SK-N-SH (cell line): Measurements from ENCODE around the gene DPP10. TPM values are rescaled to one million over a fixed set of nuclear protein-coding genes. Genes with fewer than 3 reads are reported as not detected.

Experiments
- CTCF ChIA-PET: fragments of 300-600, 350-600 bp; formaldehyde crosslinking; extraction: SDS; loops from one replicate; lab custom pipeline; 2021; lab: Yijun Ruan, JAX
- POLR2A ChIA-PET: fragments of 350-600 bp; sonication (Branson Sonifier 250); formaldehyde crosslinking; extraction: SDS; loops from one replicate; lab custom pipeline; 2020; ENCODE audit warnings: antibody characterized with exemption, inconsistent platforms; lab: Yijun Ruan, JAX
- DNase-seq: peaks from one replicate; pipeline ENCODE4 v3.0.0; 2012
- H2AFZ ChIP-seq: fragments of 200-600 bp; sonication (generic); 2 replicates; pipeline ENCODE4 v1.8.1; 2016; ENCODE audit warnings: antibody characterized with exemption, mild to moderate bottlenecking, low read depth
- H3F3A ChIP-seq: fragments of 200-600 bp; sonication (generic); replicated peaks from 2 replicates; pipeline ENCODE3; 2016; ENCODE audit warnings: antibody characterized with exemption, mild to moderate bottlenecking; ENCODE audit not compliant: insufficient read depth
- H3K27ac ChIP-seq, 2 experiments: fragments of 200-500 bp in 1 of 2; fragments of 200-600 bp in 1 of 2; sonication (Bioruptor generic) in 1 of 2; sonication (generic), shearing (Covaris generic) in 1 of 2; 2 replicates each; pipeline versions ENCODE4 v1.5.1 to v1.6.1; 2014 to 2016; ENCODE audit warnings: low read depth in 2 of 2, inconsistent platforms in 1 of 2, low read length in 1 of 2, mild to moderate bottlenecking in 1 of 2, mixed read lengths in 1 of 2
- H3K27me3 ChIP-seq: fragments of 200-600 bp; sonication (generic), shearing (Covaris generic); 2 replicates; pipeline ENCODE4 v1.6.1; 2016; ENCODE audit warnings: mixed run types; ENCODE audit not compliant: insufficient read depth
- H3K36me3 ChIP-seq, 2 experiments: fragments of 200-500 bp in 1 of 2; fragments of 200-600 bp in 1 of 2; sonication (Bioruptor generic) in 1 of 2; sonication (generic) in 1 of 2; replicated peaks in 1 of 2; 2 replicates each; pipeline versions ENCODE3 to v1.5.1; 2014 to 2016; ENCODE audit warnings: low read length in 1 of 2, mild to moderate bottlenecking in 1 of 2; ENCODE audit not compliant: insufficient read depth in 2 of 2, control insufficient read depth in 1 of 2
- H3K4me1 ChIP-seq, 2 experiments: fragments of 200-500 bp in 1 of 2; fragments of 200-600 bp in 1 of 2; sonication (Bioruptor generic) in 1 of 2; sonication (generic), shearing (Covaris generic) in 1 of 2; 2 replicates each; pipeline versions ENCODE4 v1.5.1 to v1.6.1; 2014 to 2016; ENCODE audit warnings: low read depth in 1 of 2, low read length in 1 of 2, mixed run types in 1 of 2; ENCODE audit not compliant: insufficient read depth in 2 of 2, control insufficient read depth in 1 of 2
- H3K4me2 ChIP-seq: fragments of 200-600 bp; sonication (generic), shearing (Covaris generic); 2 replicates; pipeline ENCODE4 v1.6.1; 2017; ENCODE audit warnings: mixed run types
- H3K4me3 ChIP-seq, 2 experiments: fragments of 200-500 bp in 1 of 2; fragments of 200-600 bp in 1 of 2; sonication (Bioruptor generic) in 1 of 2; sonication (generic), shearing (Covaris generic) in 1 of 2; 2 replicates each; pipeline versions ENCODE4 v1.5.1 to v1.8.1; 2014 to 2016; ENCODE audit warnings: low read depth in 2 of 2, inconsistent platforms in 1 of 2, low read length in 1 of 2, mild to moderate bottlenecking in 1 of 2, mixed read lengths in 1 of 2, moderate library complexity in 1 of 2
- H3K79me2 ChIP-seq: fragments of 200-600 bp; sonication (generic); 2 replicates; pipeline ENCODE4 v1.8.1; 2017; ENCODE audit warnings: mild to moderate bottlenecking; ENCODE audit not compliant: insufficient read depth
- H3K9ac ChIP-seq: fragments of 200-600 bp; sonication (generic); 2 replicates; pipeline ENCODE4 v1.6.1; 2017; ENCODE audit warnings: mixed run types
- H3K9me2 ChIP-seq: fragments of 200-600 bp; sonication (generic); 2 replicates; pipeline ENCODE4 v1.6.1; 2017; ENCODE audit warnings: mixed run types
- H3K9me3 ChIP-seq: fragments of 200-600 bp; sonication (generic); 2 replicates; pipeline ENCODE4 v1.6.1; 2017; ENCODE audit warnings: mixed run types, mild to moderate bottlenecking, moderate library complexity
- H4K20me1 ChIP-seq: fragments of 200-600 bp; sonication (generic); 2 replicates; pipeline ENCODE4 v1.6.1; 2017; ENCODE audit warnings: mild to moderate bottlenecking, mixed run types; ENCODE audit not compliant: insufficient read depth
- ELF1 ChIP-seq: IDR thresholded peaks from 2 replicates; pipeline ENCODE4 v1.4.0; 2012
- EP300 ChIP-seq, 2 experiments: IDR thresholded peaks; 2 replicates each; pipeline versions ENCODE4 v1.4.0 to v1.6.1; 2012; ENCODE audit warnings: borderline replicate concordance in 1 of 2, low read depth in 1 of 2, low read length in 1 of 2
- EZH2phosphoT487 ChIP-seq: fragments of 200-600 bp; sonication (generic); IDR thresholded peaks from 2 replicates; pipeline ENCODE4 v1.6.1; 2017; ENCODE audit warnings: low read depth, mixed run types, mild to moderate bottlenecking, antibody characterized with exemption, moderate library complexity, borderline replicate concordance
- FOXJ3 ChIP-seq: sonication (generic); formaldehyde crosslinking; IDR thresholded peaks from 2 replicates; pipeline ENCODE4 v1.5.1; 2020; ENCODE audit warnings: mild to moderate bottlenecking, missing genetic modification reagents
- GATA2 ChIP-seq: sonication (generic); formaldehyde crosslinking; IDR thresholded peaks from 2 replicates; pipeline ENCODE4 v1.5.0; 2020; ENCODE audit warnings: mild to moderate bottlenecking, missing genetic modification reagents
- JUND ChIP-seq: IDR thresholded peaks from 2 replicates; pipeline ENCODE4 v1.4.0; 2012
- MEF2A ChIP-seq: IDR thresholded peaks from 2 replicates; pipeline ENCODE4 v1.4.0; 2012; ENCODE audit warnings: low read depth, borderline replicate concordance
- MXI1 ChIP-seq: IDR thresholded peaks from 2 replicates; pipeline ENCODE4 v1.6.1; 2012; ENCODE audit warnings: mild to moderate bottlenecking, low read depth, low read length, improper control_type of control experiment
- NFIC ChIP-seq: IDR thresholded peaks from 2 replicates; pipeline ENCODE4 v1.4.0; 2012; ENCODE audit warnings: borderline replicate concordance
- POLR2AphosphoS5 ChIP-seq: IDR thresholded peaks from 2 replicates; pipeline ENCODE4 v1.6.1; 2012; ENCODE audit warnings: low read depth, low read length
- RFX5 ChIP-seq: IDR thresholded peaks from 2 replicates; pipeline ENCODE4 v1.6.1; 2012; ENCODE audit warnings: mild to moderate bottlenecking, improper control_type of control experiment, low read length
- SIN3A ChIP-seq: IDR thresholded peaks from 2 replicates; pipeline ENCODE4 v1.6.1; 2012; ENCODE audit warnings: low read depth, mild to moderate bottlenecking, low read length, moderate library complexity, borderline replicate concordance
- WGBS: methylation state at CpG from one replicate; pipeline ENCODE4 v1.1.6; 2017; ENCODE audit warnings: low lambda C conversion rate; 5-methylcytosine and 5-hydroxymethylcytosine counted together
- polyA plus RNA-seq, 3 experiments: library from polyadenylated mRNA; depleted of rRNA; stranded (reverse); fragments of >200 nt; gene quantifications; 2 replicates each; pipeline ENCODE4 v1.2.3, GENCODE V29; 2012
- TF ChIP-seq, protein P1 (sequence below): fragments of 200-600 bp; sonication (generic); IDR thresholded peaks from 2 replicates; pipeline ENCODE4 v1.6.1; 2017; ENCODE audit warnings: antibody characterized with exemption, mild to moderate bottlenecking, moderate library complexity
- TF ChIP-seq, protein P2 (sequence below): IDR thresholded peaks from 2 replicates; pipeline ENCODE4; 2012
- TF ChIP-seq, protein P3 (sequence below): IDR thresholded peaks from 2 replicates; pipeline ENCODE4 v1.6.1; 2012; ENCODE audit warnings: mild to moderate bottlenecking, low read depth, low read length, moderate library complexity

DPP10 gene
- polyA plus RNA-seq, 1 of the 3 experiments (the other 2 are of a cell fraction) = not detected

DNA sequence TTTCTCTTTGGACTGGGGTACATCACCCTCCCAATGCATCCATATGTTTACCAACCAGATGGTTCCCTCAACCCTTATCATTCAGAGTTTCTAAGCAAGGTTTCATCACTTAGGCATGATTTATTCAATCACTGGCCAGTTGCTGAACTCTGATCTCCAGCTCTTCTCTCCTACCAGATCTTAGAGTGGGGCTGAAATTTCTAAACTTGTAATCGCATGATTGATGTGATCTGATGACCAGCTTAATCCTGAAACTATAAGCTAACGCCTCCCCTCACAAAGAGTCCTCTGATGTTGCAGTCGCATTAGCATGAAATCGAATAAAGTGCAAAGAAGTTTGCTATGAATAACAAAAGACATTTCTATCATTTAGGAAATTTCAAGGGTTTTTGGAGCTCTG lies 1082.0 kb downstream of the DPP10 start:
- DNase-seq = no peak
- Histone ChIP-seq H4K20me1 (no peaks in the 10 kb centered on the region), H3K27me3 (no peaks in the 10 kb centered on the region), H3F3A (no peaks in the 10 kb centered on the region), H3K36me3 (no peaks in the 10 kb centered on the region), H3K9ac (no peak overlapping the region), H2AFZ (no peak overlapping the region), H3K4me1 (no peaks in the 10 kb centered on the region), H3K4me2 (no peak overlapping the region), H3K79me2 (no peaks in the 10 kb centered on the region), H3K27ac (no peak overlapping the region), H3K4me3 (no peak overlapping the region), H3K9me2 (no peaks in the 10 kb centered on the region), H3K9me3 (peaks cover 3% of the 10 kb centered on the region; the same call in 1 of the 2 replicates)
- WGBS = 47% methylated on average over 4 of the region's 4 CpGs
- TF ChIP-seq MXI1 = no peak
- TF ChIP-seq EP300 (IDR thresholded peaks at IDR 0.05; ENCODE audit: borderline replicate concordance in 1 of 2, low read depth in 1 of 2, low read length in 1 of 2) = no peak
- no peak for TF ChIP-seq SIN3A
- TF ChIP-seq, protein P1, sequence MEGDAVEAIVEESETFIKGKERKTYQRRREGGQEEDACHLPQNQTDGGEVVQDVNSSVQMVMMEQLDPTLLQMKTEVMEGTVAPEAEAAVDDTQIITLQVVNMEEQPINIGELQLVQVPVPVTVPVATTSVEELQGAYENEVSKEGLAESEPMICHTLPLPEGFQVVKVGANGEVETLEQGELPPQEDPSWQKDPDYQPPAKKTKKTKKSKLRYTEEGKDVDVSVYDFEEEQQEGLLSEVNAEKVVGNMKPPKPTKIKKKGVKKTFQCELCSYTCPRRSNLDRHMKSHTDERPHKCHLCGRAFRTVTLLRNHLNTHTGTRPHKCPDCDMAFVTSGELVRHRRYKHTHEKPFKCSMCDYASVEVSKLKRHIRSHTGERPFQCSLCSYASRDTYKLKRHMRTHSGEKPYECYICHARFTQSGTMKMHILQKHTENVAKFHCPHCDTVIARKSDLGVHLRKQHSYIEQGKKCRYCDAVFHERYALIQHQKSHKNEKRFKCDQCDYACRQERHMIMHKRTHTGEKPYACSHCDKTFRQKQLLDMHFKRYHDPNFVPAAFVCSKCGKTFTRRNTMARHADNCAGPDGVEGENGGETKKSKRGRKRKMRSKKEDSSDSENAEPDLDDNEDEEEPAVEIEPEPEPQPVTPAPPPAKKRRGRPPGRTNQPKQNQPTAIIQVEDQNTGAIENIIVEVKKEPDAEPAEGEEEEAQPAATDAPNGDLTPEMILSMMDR = no peak
- TF ChIP-seq GATA2 (CRISPR knock-in tag) = no peak
- TF ChIP-seq, protein P2, sequence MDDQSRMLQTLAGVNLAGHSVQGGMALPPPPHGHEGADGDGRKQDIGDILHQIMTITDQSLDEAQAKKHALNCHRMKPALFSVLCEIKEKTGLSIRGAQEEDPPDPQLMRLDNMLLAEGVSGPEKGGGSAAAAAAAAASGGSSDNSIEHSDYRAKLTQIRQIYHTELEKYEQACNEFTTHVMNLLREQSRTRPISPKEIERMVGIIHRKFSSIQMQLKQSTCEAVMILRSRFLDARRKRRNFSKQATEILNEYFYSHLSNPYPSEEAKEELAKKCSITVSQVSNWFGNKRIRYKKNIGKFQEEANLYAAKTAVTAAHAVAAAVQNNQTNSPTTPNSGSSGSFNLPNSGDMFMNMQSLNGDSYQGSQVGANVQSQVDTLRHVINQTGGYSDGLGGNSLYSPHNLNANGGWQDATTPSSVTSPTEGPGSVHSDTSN = no peak
- TF ChIP-seq ELF1 = no peak
- TF ChIP-seq NFIC = no peak
- no peak for TF ChIP-seq MEF2A
- TF ChIP-seq, protein P3, sequence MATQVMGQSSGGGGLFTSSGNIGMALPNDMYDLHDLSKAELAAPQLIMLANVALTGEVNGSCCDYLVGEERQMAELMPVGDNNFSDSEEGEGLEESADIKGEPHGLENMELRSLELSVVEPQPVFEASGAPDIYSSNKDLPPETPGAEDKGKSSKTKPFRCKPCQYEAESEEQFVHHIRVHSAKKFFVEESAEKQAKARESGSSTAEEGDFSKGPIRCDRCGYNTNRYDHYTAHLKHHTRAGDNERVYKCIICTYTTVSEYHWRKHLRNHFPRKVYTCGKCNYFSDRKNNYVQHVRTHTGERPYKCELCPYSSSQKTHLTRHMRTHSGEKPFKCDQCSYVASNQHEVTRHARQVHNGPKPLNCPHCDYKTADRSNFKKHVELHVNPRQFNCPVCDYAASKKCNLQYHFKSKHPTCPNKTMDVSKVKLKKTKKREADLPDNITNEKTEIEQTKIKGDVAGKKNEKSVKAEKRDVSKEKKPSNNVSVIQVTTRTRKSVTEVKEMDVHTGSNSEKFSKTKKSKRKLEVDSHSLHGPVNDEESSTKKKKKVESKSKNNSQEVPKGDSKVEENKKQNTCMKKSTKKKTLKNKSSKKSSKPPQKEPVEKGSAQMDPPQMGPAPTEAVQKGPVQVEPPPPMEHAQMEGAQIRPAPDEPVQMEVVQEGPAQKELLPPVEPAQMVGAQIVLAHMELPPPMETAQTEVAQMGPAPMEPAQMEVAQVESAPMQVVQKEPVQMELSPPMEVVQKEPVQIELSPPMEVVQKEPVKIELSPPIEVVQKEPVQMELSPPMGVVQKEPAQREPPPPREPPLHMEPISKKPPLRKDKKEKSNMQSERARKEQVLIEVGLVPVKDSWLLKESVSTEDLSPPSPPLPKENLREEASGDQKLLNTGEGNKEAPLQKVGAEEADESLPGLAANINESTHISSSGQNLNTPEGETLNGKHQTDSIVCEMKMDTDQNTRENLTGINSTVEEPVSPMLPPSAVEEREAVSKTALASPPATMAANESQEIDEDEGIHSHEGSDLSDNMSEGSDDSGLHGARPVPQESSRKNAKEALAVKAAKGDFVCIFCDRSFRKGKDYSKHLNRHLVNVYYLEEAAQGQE = no peak
- TF ChIP-seq JUND = no peak
- no peak for TF ChIP-seq RFX5
- no peak for TF ChIP-seq EZH2phosphoT487
- TF ChIP-seq FOXJ3 = no peak
- TF ChIP-seq POLR2AphosphoS5 = no peak
- POLR2A ChIA-PET = no interaction called here
- CTCF ChIA-PET = no interaction called here
